NCI-H1048 (cell line): ENCODE results near the gene BRAF.
A peak's percentile ranks its signal among the peaks of the same experiment; 100 is the strongest.
"Not testable (repeated sequence)": the region's sequence is repeated elsewhere in the genome, so short reads cannot be mapped to it uniquely, and the experiment has no call there.

ENCODE experiments used
- DNase-seq: peaks from one replicate; lab custom pipeline; 2025; lab: John Stamatoyannopoulos, UW

The BRAF gene

GRCh38 chr7:140876519-140877248 lies 48.0 kb downstream of the BRAF start:
- no peak for DNase-seq

- DNase-seq: no peak
Measured at GRCh38 chr7:140873434-140873833, 51.3 kb downstream of the BRAF start.

GRCh38 chr7:140870003-140870402 lies 54.7 kb downstream of the BRAF start:
- DNase-seq: no peak

DNA sequence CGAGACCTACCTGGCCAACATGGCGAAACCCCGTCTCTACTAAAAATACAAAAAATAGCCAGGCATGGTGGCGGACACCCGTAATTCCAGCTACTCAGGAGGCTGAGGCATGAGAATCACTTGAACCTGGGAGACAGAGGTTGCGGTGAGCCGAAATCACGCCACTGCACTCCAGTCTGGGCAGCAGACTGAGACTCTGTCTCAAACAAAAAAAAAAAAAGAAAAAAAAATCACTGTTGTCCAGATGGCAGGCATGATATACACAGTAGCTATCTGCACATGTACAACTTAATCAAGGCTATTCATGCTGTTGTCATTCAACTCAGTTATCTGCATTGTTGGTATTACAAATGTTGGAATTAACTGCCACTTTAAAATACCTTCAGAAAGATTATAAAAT lies 55.3 kb downstream of the BRAF start:
- DNase-seq: no peak

DNA sequence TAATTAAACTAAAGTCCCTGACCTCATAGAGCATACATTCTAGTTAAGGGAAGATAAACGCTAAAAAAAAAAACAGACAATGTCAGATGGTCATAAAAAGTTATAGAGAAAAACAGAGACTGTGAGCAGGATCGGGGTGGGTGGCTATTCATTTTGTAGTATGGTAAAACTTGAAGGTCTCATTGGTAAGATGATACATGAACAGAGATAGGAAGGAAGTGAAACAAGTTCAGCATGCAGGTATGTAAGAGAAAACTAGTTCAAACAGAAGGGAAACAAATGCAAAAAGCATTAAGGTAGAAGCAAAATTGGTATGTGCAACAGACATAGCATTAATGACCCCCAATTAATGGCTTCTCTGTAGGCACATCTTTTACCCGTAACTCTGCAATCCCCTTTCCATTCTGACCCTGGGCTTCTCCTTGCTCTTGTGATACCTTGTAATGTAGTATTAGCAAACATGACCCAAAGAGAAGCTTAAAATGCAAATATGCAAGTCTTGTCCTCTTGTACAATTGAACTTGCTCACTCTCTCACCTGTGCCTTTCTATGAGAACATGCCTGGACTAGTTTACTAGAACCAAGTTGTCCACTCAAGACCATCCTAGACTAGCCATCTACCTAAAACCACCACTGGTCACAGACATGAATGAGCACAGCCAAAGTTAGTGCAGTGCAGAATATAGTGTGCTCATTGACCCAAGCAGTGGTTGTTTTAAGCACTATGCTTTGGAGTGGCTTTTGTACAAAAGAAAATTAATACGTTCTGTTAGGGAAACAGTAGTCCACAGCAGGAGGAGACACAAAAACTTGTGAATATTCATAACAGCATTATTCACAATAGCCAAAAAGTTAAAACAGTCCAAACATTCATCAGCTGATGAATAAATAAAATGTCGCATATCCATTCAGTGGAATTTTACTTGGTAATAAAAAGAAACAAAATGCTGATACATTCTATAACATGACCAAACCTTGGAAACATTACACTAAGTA lies 57.0 kb downstream of the BRAF start:
- DNase-seq: no peak

DNA sequence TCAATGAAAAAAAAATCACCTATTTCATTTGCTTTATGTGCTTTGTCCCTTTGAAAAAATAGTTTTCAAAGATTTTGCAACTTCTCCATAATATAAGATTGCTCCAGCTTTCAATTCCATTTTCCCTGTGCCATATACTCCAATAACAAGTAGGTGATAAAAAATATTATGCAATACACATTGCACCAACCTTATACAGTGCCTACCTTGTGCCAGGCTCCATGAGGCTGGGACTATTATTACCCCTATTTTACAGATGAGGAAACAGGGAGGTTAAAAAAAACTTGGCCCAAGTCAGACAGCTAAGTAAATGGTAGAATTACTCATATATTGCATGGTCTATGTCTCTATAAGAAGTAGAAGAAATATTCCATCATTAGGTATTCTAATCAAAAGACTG lies 57.8 kb downstream of the BRAF start:
- DNase-seq: no peak

GRCh38 chr7:140864732-140865131 lies 60.0 kb downstream of the BRAF start:
- DNase-seq: no peak

GRCh38 chr7:140863867-140864266 lies 60.9 kb downstream of the BRAF start:
- DNase-seq: no peak

DNA sequence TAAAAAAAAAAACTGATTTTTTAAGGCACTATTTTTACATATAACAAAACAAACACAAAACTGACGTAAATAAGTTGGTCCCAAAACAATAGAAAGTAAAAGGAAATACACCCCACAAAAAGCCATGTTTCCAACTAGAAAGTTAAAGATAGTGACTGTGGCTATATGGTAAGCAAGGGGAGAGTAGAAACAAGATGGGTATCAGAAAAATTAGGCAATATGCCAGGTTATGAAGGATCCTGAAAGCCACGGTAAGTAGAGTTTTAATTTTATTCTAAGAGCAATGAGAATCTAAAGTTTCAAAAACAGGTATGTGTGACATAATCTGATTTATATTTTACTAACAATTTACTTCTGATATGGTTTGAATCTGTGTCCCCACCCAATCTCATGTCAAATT lies 61.5 kb downstream of the BRAF start:
- DNase-seq: no peak

DNA sequence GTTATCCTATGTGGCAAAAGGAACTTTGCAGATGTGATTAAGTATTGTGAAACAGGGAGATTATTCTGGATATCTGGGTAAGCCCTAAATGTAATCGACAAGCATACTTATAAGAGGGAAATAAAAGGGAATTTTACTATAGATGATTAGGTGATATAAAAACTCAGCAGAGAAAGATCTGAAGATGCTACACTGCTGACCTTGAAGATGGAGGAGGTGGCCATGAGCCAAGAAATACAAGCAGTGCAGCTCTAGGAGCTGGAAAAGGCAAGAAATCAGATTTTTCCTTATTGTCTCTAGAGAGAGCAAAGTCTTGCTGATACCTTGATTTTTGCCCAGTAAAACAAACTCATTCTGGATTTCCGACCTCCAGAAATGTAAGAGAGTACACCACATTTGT lies 67.7 kb downstream of the BRAF start:
- DNase-seq: no peak

- no peak for DNase-seq
Measured at GRCh38 chr7:140841166-140841715, 83.5 kb downstream of the BRAF start.

DNA sequence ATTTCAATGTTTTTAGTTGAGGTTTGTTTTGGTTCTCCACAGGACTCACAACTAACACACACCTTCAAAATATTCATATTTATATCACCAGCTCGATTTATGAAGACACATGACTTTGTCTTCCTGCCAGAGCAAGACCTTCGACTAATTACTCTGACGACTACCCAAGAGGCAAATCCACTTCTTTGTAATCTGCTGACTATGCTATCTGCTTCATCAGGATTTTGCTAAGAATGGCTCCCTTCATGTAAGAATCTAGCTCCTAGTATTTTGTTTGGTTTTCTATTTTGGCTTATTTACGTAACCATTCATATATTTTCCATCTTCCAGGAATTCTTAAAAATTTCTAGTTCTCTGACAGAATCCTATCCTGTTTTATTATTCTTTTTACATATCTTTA lies 93.0 kb downstream of the BRAF start:
- no peak for DNase-seq

- no peak for DNase-seq
Measured at GRCh38 chr7:140829720-140830119, 95.0 kb downstream of the BRAF start.

DNA sequence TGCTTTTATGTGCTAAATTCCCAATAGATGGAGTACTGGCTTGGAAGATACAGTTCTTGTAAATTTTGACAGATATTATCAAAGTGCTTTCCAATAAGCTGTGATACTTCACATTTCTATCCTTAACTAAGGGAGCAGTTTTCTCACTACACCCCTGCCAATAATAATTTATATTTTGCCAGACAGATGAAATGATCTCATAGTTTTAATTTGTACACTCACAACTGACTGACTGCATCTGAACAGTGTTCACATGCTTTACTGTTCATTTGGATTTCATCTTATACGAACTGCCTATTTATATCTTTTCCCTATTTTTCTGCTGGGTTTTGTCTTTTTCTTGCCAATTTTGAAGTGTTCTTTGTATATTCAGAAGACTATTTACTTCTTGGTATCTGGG lies 96.0 kb downstream of the BRAF start:
- no peak for DNase-seq

GRCh38 chr7:140817383-140817782 lies 107.3 kb downstream of the BRAF start:
- not testable (repeated sequence) for DNase-seq

GRCh38 chr7:140810830-140811556 lies 113.7 kb downstream of the BRAF start:
- DNase-seq: peak; percentile 1

GRCh38 chr7:140810385-140810784 lies 114.3 kb downstream of the BRAF start:
- no peak for DNase-seq

GRCh38 chr7:140778975-140779374 lies 145.8 kb downstream of the BRAF start:
- DNase-seq: no peak

GRCh38 chr7:140778568-140778967 lies 146.2 kb downstream of the BRAF start:
- DNase-seq: no peak

DNA sequence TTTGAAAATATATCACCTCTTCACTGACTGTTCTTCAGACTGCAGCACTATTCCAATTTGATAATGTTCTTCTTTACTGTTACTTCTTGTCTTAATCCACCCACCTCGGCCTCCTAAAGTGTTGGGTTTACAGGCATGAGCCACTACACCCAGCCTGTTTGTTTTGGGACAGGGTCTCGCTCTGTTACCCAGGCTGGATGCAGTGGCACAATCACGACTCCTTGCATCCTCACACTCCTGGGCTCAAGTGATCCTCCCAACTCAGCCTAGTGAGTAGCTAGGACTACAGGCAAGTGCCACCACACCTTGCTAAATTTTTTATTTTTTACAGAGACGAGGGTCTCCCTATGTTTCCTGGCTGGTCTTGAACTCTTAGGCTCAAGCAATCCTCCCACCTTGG lies 150.4 kb downstream of the BRAF start:
- DNase-seq: no peak

DNA sequence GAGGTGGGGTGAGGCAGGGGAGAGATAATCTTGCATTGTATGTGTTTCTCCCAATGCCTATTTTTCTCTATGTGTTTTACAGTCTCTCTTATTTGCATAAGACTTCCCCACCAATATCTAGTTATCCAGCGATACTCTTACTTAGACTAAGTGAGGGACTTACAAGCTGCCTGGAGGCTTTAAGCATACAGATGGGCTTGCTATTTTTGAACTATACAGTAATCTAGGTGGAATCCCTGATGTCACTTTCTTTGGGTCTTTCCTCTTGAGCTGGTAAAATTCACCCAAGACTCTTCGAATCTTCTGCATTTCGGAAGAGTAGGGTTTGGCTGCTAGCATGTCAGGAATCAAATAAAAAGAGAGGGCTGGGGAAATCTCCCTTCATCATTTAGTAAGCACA lies 151.6 kb downstream of the BRAF start:
- no peak for DNase-seq

DNA sequence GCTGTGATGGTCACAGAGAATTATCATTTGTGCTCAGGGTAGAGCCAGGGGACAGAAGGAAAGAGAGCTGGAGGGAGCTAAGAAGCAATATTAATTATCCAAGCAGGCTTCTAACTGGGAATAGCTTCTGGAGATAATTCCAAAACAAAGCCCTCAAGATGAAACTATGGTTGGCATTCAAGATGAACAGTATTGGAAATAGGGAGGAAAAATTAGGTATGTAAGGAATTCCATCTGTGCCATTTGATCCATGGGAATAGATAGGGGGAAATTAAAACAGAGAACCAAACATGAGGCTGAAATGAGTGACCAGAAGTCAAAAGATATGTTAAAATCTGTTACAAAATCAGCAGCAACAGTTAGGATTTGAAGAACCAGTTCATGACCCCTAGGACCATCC lies 152.9 kb downstream of the BRAF start:
- DNase-seq: no peak
